ENCODE data around the gene KLK15.

DNA sequence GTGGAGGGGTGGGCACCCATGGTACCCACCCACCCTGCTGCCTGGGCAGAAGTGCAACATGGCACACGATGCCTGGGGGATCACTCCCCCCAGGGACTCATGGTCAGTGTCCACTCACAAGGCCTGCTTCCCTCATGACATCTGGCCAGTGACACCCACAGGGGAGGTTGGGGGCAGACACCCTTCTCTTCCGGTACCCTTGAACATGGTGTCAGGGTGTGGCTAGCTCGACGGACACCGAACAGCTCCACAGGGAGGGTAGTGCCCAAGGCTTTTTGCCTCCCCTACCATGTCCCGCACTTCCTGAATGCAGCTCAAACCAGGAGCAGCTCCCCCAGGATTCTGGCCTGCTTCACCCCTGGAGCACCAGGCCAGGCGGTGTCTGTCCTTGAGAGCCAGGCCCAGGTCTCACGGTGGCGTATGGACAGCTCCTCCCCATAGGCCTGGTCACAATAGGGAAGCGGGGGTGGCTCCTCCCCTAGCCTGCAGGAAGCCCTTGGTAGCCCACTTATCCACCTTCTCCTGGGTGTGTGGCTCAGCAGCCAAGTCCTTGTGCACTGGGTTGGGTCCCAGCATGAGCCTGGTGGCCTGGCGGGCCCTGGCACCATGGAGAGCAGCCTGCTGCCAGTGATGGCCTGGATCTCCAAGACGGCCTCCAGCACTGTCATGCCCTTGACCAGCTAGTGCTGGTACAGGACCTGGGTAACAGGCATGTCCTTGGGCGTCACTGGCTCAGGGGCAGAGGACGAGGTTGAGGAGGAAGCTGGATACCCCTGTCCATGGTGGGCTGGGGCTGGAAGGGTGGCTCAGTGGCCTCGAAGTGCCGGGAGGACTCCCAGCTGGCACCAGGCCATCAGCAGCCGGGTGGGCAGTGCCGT, 35.4 kb downstream of the KLK15 start:
- TF ChIP-seq BCL6 (CRISPR knock-in tag; IDR thresholded peaks at IDR 0.05): no peak
- no peak for TF ChIP-seq PATZ1 (CRISPR knock-in tag; IDR thresholded peaks at IDR 0.05)
- TF ChIP-seq JUN (CRISPR knock-in tag; IDR thresholded peaks at IDR 0.05): no peak
- 0 out of 2 replicates have a peak, but pooled peaks have one; percentile 30 for TF ChIP-seq POLR2AphosphoS5 (IDR thresholded peaks at IDR 0.05; ENCODE audit: low read depth, low read length)
- no peak for TF ChIP-seq ZNF609 (CRISPR knock-in tag; IDR thresholded peaks at IDR 0.05; ENCODE audit: borderline replicate concordance)
- no peak for TF ChIP-seq CTCF (CRISPR knock-in tag; IDR thresholded peaks at IDR 0.05)
- no peak for TF ChIP-seq NR3C1 (CRISPR knock-in tag; IDR thresholded peaks at IDR 0.05)
- TF ChIP-seq TAF1 (CRISPR knock-in tag; IDR thresholded peaks at IDR 0.05): no peak
